Medulla oblongata (tissue), 1 donor: ENCODE measurements around the gene TOR4A.

ENCODE experiments used
- DNase-seq: peaks from one replicate; pipeline ENCODE4 v3.0.0-alpha.2; 2015; ENCODE audit errors: extremely low spot score

TOR4A gene

DNA sequence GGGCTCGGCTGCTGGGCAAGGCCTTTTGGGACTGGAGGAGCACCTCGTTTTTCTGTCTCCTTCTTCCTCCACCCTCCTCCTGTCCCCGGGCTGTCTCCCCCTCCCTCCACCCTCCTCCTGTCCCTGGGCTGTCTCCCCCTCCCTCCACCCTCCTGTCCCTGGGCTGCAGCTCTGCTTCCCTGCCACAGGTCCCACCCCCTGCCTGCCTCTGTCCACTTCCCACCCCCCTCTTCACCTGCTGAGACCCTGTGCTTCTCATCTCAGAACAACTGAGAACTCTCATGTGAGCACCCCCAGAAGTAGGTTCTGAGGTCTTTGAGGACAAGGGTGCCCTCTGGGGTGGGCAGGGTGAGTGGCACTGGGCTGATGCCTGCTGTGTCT is 5.8 kb upstream of the TOR4A start:
- no peak for DNase-seq

DNA sequence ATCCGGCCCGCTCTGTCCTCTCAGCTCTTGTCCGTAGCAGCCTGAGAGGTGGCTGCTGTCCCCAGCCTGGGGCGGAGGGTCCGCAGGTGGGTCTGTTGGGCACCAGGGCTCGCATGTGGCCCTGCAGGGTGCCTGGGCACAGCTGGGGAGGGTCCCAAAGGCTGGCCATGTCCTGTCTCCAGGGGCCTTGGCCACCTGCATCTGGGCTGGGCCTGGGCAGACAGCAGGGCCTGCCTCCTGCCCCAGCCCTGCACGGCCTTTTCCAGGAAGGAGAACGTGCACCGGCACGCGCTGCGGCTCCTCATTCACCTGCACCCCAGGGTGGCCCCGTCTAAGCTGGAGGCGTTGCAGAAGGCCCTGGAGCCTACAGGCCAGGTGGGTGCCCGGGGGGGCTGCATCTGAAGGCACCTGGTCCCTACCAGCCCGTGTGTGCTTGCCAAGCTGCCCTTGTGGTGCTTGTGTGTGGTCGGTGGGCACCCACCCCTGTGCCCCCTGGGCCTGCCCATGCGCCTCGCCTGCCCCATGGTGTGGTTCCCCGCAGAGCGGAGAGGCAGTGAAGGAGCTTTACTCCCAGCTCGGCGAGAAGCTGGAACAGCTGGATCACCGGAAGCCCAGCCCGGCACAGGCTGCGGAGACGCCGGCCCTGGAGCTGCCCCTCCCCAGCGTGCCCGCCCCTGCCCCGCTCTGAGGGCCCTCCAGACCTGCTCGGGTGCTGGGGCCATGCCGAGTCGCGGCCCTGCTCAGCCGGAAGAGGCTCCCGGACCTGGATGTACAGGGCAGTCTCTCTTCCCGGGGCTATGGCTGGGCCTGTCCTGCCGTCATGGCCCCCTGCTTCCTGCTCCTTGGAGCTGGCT is 5.1 kb upstream of the TOR4A start:
- DNase-seq = no peak

DNA sequence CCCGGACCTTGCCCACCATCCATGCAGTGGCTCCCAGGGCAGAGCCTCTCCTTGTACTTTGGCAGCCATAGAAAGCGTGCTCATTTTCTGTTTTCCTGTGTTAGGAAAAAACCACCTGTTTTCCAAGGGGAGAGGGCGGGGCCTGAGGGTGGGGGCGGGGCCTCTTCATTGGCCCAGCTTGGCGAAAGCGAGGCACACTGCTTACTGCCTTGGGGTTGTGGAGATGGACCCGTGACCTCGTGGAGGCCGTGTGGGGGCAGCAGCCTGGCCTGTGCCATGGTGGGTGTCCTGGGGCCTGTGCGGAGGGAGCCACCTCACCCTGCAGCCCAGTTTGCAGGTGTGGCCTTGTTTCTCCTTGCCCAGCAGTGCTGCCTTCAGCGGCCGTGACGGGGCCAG is 4.4 kb upstream of the TOR4A start:
- DNase-seq = no peak

GRCh38 chr9:137273611-137274320 is 3.8 kb upstream of the TOR4A start:
- DNase-seq = no peak

- no peak for DNase-seq
Measured at GRCh38 chr9:137275203-137275587, 2.3 kb upstream of the TOR4A start.

DNA sequence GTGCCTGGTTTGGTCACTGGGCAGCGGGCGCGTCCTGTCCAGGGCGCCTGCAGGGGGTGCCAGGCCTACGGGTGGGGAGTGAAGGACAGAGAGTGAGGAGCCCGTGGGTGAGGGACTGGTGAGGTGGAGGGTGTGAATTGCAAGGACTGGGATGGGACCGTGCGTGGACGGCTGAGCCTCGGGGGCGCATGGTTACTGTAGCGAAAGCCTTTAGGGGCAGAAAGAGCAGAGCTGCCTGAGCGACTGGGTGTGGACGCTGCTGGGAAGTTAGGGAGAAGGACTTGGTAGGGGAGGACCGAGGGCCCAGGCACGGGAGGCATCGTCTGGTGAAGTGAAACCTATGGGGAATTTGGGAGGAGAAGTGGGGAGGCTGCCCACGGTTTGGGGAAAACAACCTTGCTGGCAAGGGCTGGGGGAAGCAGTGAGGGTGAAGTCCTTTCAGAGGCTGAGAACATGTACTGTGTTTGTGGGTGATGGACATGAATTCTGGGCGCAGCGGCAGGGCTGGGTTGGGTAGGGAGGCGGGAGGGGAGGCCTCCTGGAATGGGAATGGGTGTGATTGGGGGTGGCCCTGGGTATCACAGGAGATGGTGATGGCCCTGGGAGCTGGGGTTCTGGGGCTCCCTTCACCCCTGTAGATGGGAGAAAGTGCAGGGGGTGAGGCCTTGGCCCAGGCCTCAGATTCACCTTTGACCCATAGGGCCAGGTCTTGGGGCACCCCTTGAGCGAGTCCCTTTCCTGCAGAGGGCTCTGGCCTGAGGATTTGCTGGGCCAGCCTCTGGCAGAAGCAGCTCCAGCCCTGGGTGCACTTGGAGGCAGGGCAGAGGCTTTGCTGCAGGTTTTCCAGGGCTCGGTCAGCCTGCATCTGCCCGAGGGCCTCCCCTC is 1.7 kb upstream of the TOR4A start:
- DNase-seq = no peak

DNA sequence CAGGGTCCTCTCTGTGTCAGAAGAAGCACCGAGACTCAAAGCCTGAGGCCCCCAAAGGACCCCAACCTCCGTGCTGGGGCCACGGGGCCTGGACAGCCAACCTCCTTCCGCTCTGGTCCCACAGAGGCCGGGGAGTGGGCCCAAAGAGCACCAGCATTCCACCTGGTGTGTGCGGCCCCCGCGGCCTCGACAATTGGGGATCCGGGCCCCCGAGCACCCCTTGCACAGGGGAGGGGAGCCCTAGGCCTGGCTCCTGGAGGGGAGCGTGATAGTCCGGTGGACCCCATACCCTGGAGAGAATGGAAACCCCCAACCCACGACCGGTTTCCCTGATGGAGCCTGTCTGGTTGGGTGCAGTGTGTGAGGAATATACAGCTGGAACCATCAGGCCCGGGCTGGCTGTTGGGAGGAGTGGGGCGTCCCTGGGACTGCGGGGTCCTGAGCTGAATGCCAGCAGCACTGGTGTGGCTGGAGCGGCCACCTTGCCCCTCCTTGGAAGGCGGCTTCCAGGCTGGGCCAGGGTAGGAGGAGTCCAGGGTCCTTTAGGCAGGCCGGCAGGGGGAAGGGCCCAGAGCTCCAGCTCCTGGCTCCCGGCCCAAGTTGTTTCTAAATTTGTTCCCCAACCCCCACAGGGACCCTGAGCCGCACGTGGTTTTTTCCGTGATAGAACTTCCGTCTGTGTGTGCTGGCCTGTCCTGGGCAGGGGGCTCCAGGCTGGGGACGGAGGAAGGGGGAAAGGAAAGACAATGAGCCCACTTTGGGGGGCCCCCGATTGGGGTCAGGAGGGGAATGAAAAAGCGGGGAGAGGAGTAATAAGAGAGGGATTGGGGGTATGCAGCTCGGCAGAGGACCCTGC is 825 bp upstream of the TOR4A start:
- DNase-seq = no peak

DNA sequence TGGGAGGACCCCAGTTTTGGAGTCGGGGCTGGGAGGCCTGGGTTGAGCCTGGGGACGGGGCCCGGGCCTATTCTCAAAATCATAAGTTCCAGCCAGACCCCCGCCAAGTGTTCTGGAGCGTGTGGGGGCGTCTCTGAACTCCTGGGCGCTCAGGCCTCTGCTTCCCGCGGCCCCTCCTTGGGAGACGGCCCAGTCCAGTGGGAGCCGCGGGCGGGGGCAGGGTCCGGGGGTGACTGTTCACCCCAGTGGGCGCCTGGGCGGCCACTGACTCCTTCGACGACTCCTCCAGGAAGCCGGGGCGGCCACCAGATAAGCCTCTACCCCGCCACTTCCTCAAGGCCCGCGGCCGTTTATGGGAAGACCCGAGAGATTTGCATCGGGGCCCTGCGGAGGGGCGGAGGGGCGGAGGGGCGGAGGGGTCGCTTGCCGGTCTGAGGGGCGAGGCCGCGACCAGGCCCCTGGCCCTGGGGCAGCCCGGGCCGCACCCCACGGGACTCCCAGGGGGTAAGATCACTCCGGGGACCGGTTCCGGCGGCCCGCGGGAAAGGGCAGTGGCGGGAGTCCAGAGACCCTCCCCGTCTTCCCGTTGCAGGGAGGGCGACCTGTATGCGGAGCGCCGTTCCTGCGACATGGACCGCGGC is 655 bp downstream of the TOR4A start:
- no peak for DNase-seq

DNA sequence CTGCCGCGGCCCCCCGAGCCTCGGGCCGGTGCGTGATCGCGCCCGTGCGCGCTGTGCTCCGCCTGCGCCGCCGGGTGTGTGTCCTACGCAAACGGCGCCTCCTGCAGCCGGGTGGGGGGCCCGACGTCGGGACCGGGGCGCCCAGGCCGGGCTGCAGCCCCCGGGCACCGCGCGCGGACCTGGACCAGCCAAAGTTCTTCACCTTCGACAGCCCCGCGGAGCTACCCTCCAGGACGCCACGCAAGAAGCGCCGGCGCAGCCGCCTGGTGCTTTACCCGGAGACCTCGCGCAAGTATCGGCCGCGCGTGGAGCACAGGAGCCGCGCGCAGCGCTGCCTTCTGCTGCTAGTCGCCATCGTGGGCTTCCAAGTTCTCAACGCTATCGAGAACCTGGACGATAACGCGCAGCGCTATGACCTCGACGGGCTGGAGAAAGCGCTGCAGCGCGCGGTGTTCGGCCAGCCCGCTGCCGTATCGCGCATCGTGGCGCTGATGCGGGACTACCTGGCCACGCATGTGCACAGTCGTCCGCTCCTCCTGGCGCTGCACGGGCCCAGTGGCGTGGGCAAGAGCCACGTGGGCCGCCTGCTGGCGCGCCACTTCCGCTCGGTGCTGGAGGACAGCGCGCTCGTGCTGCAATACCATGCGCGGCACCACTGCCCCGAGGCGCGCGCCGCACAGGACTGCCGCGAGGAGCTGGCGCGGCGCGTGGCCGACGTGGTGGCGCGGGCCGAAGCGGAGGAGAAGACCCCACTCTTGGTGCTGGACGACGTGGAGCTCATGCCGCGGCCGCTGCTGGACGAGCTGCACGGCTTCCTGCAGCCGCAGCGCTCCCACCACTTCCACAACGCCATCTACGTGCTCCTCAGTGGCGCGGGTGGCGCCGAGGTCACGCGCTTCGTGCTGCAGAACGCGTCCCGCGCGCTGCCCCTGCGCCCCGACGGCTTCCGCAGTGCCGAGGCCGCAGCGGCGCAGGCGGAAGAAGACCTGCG is 1.5 kb downstream of the TOR4A start:
- DNase-seq = no peak

GRCh38 chr9:137279741-137280473 is 2.4 kb downstream of the TOR4A start:
- no peak for DNase-seq

DNA sequence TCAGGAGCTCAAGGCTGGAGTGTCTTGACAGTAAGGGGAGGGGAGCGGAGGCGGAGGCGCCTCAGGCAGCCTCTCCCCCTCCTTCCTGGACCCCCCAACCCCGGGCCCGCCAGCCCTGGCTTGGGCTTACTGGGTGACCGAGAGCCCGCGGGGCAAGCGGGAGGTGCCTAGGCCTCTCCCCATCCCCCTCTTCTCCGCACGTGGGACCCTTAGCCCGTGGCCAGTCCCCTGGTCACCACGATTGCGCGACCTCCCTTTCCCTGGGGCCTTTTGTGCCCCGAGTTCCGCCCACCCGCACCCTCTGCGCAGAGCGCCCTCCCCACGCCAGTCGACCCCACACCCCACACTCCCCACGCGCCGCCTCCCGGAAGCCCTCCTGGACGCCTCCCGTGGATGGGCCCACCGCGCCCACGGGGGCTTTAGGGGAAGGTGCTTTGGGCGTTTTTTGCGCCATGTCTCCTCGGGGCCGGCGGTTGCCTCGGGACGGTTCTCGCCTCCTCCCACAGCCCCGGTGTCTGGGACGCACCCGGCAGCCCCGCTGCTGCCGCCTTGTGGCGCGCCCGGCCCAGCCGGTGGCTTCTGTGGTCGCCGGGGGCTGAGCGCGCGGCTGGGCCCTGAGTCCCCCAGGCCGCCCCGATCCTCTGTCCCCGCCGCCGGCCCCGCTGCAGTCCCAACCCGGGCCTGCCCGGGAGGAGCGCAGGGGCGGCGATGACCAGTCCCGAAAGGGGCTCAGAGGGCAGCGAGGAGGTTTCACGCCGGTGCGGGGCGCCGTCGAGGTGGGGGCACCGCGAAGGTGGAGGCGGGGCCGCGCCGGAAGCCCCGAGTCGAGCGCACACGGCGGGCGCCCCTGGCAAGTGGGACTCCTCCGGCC is 3.2 kb downstream of the TOR4A start:
- no peak for DNase-seq

DNA sequence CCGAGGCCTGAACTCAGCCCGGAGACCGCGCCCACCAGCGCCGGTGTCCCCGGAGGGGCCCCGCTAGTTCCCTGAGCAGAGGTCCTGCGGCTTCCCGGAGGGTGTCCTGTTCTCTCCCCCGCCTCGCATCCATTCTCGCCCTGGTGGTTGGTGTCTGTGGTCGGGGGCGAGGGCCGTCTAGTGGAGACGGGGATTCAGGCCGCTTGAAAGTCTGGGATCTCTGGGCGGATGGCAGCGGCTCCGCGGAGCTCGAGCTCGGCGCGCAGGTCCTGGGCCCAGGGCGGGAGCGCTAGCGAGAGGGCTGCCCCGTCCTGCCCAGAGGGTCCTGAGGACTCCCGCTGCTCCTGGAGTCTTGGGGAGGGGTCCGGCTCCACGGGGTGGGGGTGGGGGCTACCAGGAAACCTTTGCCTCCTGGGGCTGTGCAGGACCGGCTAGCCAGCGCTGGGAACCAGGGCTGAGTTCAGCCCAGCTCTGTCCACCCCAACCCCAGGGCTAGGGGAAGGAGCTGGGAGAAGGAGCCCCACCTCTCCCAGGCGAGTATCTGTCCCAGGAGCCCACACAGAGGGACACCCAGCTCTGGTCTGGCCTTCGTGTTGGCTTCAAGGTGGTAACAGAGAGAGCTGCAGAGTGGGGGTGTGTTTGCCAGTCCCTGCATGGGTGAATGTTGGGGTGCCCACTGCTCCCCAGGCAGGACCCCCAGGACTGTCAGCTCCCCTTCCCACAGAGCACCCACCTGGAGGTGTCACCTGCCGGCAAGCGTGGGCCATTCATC is 4.0 kb downstream of the TOR4A start:
- DNase-seq = no peak

DNA sequence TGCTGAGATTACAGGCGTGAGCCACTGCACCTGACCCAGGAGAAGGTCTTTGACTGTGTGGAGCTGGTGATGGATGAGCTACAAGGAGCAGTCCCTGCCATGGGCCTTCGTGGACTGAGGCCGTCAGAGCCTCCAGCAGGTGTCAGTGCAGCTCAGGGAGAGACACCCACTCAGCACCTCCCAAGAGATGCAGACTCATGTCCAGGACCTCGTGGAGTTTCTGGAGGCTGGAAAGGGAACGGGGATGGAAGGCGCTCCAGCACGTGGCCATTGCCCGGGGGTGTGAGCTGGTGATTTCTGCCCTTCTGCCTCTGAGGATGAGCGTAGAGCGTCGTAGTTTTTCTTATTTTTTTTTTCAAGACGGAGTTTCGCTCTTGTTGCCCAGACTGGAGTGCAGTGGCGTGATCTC is 9.5 kb downstream of the TOR4A start:
- no peak for DNase-seq

GRCh38 chr9:137293094-137293481 is 15.6 kb downstream of the TOR4A start:
- DNase-seq = no peak

- no peak for DNase-seq
Measured at GRCh38 chr9:137293482-137294090, 16.1 kb downstream of the TOR4A start.

- no peak for DNase-seq
Measured at GRCh38 chr9:137294091-137294680, 16.7 kb downstream of the TOR4A start.
